Liver (tissue), 9 donors: ENCODE results near the gene EEF1B2. TPM values are rescaled to one million over a fixed set of nuclear protein-coding genes. Genes with fewer than 3 reads are reported as not detected.
"Not testable (repeated sequence)": the region's sequence is repeated elsewhere in the genome, so short reads cannot be mapped to it uniquely, and the experiment has no call there.

Experiments used
- DNase-seq: peaks from one replicate; pipeline ENCODE4 v3.0.0-alpha.2; 2017; ENCODE audit warnings: low spot score
- H3K27ac ChIP-seq, 2 donors: one replicate each; pipeline ENCODE4 v1.7.0; 2013; ENCODE audit warnings: inconsistent platforms in 2 of 2, low read length in 2 of 2, control low read depth in 1 of 2, low read depth in 1 of 2, mild to moderate bottlenecking in 1 of 2
- H3K27me3 ChIP-seq, 4 donors: one replicate each; pipeline versions ENCODE4 v1.6.1 to v1.7.0; 2013; ENCODE audit warnings: low read length in 3 of 4, inconsistent platforms in 1 of 4, mild to moderate bottlenecking in 1 of 4, moderate library complexity in 1 of 4; ENCODE audit not compliant: control insufficient read depth in 4 of 4, insufficient read depth in 4 of 4
- H3K36me3 ChIP-seq, 4 donors: one replicate each; pipeline versions ENCODE4 v1.6.1 to v1.7.0; 2013; ENCODE audit warnings: low read length in 3 of 4, mild to moderate bottlenecking in 3 of 4, low read depth in 1 of 4, moderate library complexity in 1 of 4; ENCODE audit not compliant: control insufficient read depth in 4 of 4, insufficient read depth in 3 of 4
- H3K4me1 ChIP-seq, 4 donors: one replicate each; pipeline versions ENCODE4 v1.6.1 to v1.7.0; 2013; ENCODE audit warnings: low read length in 3 of 4, mild to moderate bottlenecking in 3 of 4, moderate library complexity in 1 of 4; ENCODE audit not compliant: control insufficient read depth in 4 of 4, insufficient read depth in 4 of 4
- H3K4me3 ChIP-seq, 3 donors: one replicate each; pipeline versions ENCODE4 v1.6.1 to v1.7.0; 2013; ENCODE audit warnings: low read length in 3 of 3, control low read depth in 1 of 3, low read depth in 1 of 3, mild to moderate bottlenecking in 1 of 3
- H3K9ac ChIP-seq, 2 donors: one replicate each; pipeline ENCODE4 v1.7.0; 2013; ENCODE audit warnings: low read length in 2 of 2, mild to moderate bottlenecking in 2 of 2, moderate library complexity in 2 of 2, control low read depth in 1 of 2, low read depth in 1 of 2
- H3K9me3 ChIP-seq, 4 donors: one replicate each; pipeline versions ENCODE4 v1.6.1 to v1.7.0; 2013; ENCODE audit warnings: low read length in 3 of 4; ENCODE audit not compliant: control insufficient read depth in 4 of 4
- EGR1 ChIP-seq, 2 donors: IDR thresholded peaks; 2 replicates each; pipeline ENCODE4 v1.6.1; 2016 to 2018; ENCODE audit warnings: antibody characterized with exemption in 2 of 2, low read depth in 2 of 2
- FOXA1 ChIP-seq: IDR thresholded peaks from 2 replicates; pipeline ENCODE4 v1.6.1; 2016; ENCODE audit warnings: antibody characterized with exemption
- HNF4A ChIP-seq, 2 donors: conservative IDR thresholded peaks; 2 replicates each; pipeline ENCODE4 v1.6.1; 2016; ENCODE audit warnings: antibody characterized with exemption in 2 of 2, mild to moderate bottlenecking in 2 of 2
- HNF4G ChIP-seq: IDR thresholded peaks from 2 replicates; pipeline ENCODE4 v1.6.1; 2016; ENCODE audit warnings: antibody characterized with exemption
- RXRA ChIP-seq, 2 donors: IDR thresholded peaks; 2 replicates each; pipeline ENCODE4 v1.6.1; 2017 to 2018; ENCODE audit warnings: antibody characterized with exemption in 2 of 2, mild to moderate bottlenecking in 1 of 2
- SP1 ChIP-seq: IDR thresholded peaks from 2 replicates; pipeline ENCODE4 v1.6.1; 2018; ENCODE audit warnings: antibody characterized with exemption, mild to moderate bottlenecking
- TAF1 ChIP-seq: conservative IDR thresholded peaks from 2 replicates; pipeline ENCODE4 v1.6.1; 2016; ENCODE audit warnings: antibody characterized with exemption, mild to moderate bottlenecking
- WGBS: extraction: QIAGEN DNeasy Blood & Tissue Kit; methylation state at CpG from one replicate; pipeline ENCODE4 v1.1.7; 2013; 5-methylcytosine and 5-hydroxymethylcytosine counted together
- polyA plus RNA-seq, 2 donors: library from polyadenylated mRNA; stranded (reverse) in 1 of 2; unstranded in 1 of 2; fragments of 200-250 nt in 1 of 2; fragments of >200 nt in 1 of 2; fragmentation: Nextera tagmentation in 1 of 2; extraction: Ambion mirVana in 1 of 2; gene quantifications; one replicate each; pipeline versions ENCODE4 v1.2.1 to v1.2.3, GENCODE V29; 2013 to 2015
- total RNA-seq, 2 donors: library from RNA; depleted of rRNA; stranded (reverse); fragments of >200 nt; gene quantifications; one replicate each; pipeline ENCODE4 v1.2.3, GENCODE V29; 2014
- TF ChIP-seq, protein P1 (sequence below): IDR thresholded peaks from 2 replicates; pipeline ENCODE4 v1.6.1; 2016; ENCODE audit warnings: antibody characterized with exemption
- TF ChIP-seq, protein P2 (sequence below): IDR thresholded peaks from 2 replicates; pipeline ENCODE4 v1.6.1; 2016; ENCODE audit warnings: antibody characterized with exemption
- TF ChIP-seq, protein P3 (sequence below): IDR thresholded peaks from 2 replicates; pipeline ENCODE4 v1.6.1; 2016; ENCODE audit warnings: antibody characterized with exemption, mild to moderate bottlenecking
- donor health status: healthy.
- donor health status: healthy.
- donor health status: healthy.
- donor health status: healthy.
- donor health status: healthy.

Gene EEF1B2
- total and polyA plus RNA-seq, 4 donors = 143 to 365 (median 257) TPM

DNA sequence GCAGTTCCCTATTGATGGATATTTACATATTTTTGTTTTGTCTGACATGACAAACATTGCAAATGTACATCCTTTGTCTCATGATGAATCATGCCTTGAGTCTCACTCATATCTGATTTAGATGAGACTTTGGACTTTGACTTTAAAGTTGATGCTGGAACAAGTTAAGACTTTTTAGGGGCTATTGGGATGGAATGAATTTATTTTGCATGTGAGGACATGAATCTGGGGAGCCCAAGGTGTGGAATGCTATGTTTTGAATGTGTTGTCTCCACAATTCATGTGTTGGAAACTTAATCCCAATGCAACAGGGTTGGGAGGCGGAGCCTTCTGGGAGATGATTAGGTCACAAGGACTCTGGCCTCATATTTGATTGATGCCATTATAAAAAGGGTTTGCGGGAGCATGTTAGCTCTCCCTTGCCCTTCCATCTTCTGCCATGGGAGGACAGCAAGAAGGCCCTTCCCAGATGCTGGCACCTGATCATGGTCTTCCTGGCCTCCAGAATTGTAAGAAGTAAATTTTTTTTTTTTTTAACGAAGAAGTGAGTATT is 44.6 kb upstream of the EEF1B2 start:
- no peak overlapping the region for H3K27ac ChIP-seq
- WGBS = 98% methylated on average over 3 of the region's 3 CpGs
- H3K4me3 ChIP-seq = no peak overlapping the region
- no peaks in the 10 kb centered on the region for H3K9me3 ChIP-seq
- H3K27me3 ChIP-seq = no peaks in the 10 kb centered on the region
- H3K4me1 ChIP-seq = no peaks in the 10 kb centered on the region
- no peak for TF ChIP-seq TAF1
- peak; percentile 33 to 35 for TF ChIP-seq HNF4A (conservative IDR thresholded peaks at IDR 0.05)
- no peak for TF ChIP-seq HNF4G
- peaks cover 0 to 12% (median 5%) of the 10 kb centered on the region in 4 donors for H3K36me3 ChIP-seq
- no peak for DNase-seq
- H3K9ac ChIP-seq = no peak overlapping the region

DNA sequence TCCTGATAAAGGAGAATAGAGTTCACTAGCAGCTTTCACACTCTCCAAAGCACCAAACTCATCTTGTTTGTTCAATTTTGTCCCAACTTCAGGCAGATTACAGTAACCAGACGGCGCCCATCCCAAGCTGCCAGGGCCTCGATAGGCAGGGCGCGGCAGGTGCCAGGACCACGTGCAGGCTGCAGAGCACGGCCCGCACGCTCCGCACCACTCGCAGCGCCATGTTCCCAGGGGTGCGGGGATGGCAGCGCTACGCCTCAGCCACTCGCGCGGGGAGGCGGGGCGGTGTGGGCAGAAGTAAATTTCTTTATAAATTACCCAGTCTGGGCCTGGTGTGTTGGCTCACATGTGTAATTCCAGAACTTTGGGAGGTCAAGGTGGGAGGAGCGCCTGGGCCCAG is 43.4 kb upstream of the EEF1B2 start:
- Histone ChIP-seq H3K9ac (no peak overlapping the region), H3K4me1 (no peaks in the 10 kb centered on the region), H3K27me3 (no peaks in the 10 kb centered on the region), H3K36me3 (peaks cover 2 to 24% (median 15%) of the 10 kb centered on the region in 4 donors), H3K27ac (no peak overlapping the region), H3K4me3 (no peak overlapping the region), H3K9me3 (no peaks in the 10 kb centered on the region)
- WGBS = 97% methylated on average over 21 of the region's 21 CpGs
- no peak for DNase-seq
- TF ChIP-seq, protein P1, sequence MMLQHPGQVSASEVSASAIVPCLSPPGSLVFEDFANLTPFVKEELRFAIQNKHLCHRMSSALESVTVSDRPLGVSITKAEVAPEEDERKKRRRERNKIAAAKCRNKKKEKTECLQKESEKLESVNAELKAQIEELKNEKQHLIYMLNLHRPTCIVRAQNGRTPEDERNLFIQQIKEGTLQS = no peak
- TF ChIP-seq RXRA (IDR thresholded peaks at IDR 0.05) (no peak), HNF4G (no peak), TAF1 (no peak), SP1 (no peak), FOXA1 (no peak), EGR1 (IDR thresholded peaks at IDR 0.05; ENCODE audit: low read depth in 2 of 2) (no peak)
- TF ChIP-seq, protein P2, sequence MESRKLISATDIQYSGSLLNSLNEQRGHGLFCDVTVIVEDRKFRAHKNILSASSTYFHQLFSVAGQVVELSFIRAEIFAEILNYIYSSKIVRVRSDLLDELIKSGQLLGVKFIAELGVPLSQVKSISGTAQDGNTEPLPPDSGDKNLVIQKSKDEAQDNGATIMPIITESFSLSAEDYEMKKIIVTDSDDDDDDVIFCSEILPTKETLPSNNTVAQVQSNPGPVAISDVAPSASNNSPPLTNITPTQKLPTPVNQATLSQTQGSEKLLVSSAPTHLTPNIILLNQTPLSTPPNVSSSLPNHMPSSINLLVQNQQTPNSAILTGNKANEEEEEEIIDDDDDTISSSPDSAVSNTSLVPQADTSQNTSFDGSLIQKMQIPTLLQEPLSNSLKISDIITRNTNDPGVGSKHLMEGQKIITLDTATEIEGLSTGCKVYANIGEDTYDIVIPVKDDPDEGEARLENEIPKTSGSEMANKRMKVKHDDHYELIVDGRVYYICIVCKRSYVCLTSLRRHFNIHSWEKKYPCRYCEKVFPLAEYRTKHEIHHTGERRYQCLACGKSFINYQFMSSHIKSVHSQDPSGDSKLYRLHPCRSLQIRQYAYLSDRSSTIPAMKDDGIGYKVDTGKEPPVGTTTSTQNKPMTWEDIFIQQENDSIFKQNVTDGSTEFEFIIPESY = no peak
- TF ChIP-seq, protein P3, sequence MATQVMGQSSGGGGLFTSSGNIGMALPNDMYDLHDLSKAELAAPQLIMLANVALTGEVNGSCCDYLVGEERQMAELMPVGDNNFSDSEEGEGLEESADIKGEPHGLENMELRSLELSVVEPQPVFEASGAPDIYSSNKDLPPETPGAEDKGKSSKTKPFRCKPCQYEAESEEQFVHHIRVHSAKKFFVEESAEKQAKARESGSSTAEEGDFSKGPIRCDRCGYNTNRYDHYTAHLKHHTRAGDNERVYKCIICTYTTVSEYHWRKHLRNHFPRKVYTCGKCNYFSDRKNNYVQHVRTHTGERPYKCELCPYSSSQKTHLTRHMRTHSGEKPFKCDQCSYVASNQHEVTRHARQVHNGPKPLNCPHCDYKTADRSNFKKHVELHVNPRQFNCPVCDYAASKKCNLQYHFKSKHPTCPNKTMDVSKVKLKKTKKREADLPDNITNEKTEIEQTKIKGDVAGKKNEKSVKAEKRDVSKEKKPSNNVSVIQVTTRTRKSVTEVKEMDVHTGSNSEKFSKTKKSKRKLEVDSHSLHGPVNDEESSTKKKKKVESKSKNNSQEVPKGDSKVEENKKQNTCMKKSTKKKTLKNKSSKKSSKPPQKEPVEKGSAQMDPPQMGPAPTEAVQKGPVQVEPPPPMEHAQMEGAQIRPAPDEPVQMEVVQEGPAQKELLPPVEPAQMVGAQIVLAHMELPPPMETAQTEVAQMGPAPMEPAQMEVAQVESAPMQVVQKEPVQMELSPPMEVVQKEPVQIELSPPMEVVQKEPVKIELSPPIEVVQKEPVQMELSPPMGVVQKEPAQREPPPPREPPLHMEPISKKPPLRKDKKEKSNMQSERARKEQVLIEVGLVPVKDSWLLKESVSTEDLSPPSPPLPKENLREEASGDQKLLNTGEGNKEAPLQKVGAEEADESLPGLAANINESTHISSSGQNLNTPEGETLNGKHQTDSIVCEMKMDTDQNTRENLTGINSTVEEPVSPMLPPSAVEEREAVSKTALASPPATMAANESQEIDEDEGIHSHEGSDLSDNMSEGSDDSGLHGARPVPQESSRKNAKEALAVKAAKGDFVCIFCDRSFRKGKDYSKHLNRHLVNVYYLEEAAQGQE = no peak

DNA sequence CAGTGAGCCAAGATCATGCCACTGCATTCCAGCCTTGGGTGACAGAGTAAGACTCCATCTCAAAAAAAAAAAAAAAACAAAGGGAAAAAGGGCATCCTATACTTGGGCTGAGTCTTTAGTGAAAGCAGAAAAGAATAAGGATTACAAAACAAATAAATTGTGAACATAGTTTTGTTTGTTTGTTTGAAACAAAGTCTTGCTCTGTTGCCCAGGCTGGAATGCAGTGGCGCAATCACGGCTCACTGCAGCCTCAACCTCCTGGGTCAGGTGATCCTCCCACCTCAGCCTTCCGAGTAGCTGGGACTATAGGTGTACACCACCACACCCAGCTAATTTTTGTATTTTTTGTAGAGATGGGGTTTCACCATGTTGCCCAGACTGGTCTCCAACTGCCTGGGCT is 37.1 kb upstream of the EEF1B2 start:
- peaks cover 4 to 64% (median 54%) of the 10 kb centered on the region in 4 donors for H3K36me3 ChIP-seq
- not testable (repeated sequence) for H3K9me3 ChIP-seq

More for the DNA sequence above, 37.1 kb upstream of the EEF1B2 start:
- not testable (repeated sequence) for H3K4me3 ChIP-seq, H3K9ac ChIP-seq, H3K27me3 ChIP-seq, H3K27ac ChIP-seq, DNase-seq, H3K4me1 ChIP-seq
- 92% methylated on average over 3 of the region's 3 CpGs for WGBS
